NCI-H146 treated with DMSO at 0.1 percent for 48 hours (cell line): ENCODE measurements around the gene RAPGEFL1.
"Not testable (repeated sequence)": the region's sequence is repeated elsewhere in the genome, so short reads cannot be mapped to it uniquely, and the experiment has no call there.

ENCODE experiments used
- DNase-seq: peaks from one replicate; lab custom pipeline; 2025; ENCODE audit not compliant: unreplicated experiment; lab: John Stamatoyannopoulos, UW

RAPGEFL1 gene, protein sequence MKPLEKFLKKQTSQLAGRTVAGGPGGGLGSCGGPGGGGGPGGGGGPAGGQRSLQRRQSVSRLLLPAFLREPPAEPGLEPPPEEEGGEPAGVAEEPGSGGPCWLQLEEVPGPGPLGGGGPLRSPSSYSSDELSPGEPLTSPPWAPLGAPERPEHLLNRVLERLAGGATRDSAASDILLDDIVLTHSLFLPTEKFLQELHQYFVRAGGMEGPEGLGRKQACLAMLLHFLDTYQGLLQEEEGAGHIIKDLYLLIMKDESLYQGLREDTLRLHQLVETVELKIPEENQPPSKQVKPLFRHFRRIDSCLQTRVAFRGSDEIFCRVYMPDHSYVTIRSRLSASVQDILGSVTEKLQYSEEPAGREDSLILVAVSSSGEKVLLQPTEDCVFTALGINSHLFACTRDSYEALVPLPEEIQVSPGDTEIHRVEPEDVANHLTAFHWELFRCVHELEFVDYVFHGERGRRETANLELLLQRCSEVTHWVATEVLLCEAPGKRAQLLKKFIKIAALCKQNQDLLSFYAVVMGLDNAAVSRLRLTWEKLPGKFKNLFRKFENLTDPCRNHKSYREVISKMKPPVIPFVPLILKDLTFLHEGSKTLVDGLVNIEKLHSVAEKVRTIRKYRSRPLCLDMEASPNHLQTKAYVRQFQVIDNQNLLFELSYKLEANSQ

DNA sequence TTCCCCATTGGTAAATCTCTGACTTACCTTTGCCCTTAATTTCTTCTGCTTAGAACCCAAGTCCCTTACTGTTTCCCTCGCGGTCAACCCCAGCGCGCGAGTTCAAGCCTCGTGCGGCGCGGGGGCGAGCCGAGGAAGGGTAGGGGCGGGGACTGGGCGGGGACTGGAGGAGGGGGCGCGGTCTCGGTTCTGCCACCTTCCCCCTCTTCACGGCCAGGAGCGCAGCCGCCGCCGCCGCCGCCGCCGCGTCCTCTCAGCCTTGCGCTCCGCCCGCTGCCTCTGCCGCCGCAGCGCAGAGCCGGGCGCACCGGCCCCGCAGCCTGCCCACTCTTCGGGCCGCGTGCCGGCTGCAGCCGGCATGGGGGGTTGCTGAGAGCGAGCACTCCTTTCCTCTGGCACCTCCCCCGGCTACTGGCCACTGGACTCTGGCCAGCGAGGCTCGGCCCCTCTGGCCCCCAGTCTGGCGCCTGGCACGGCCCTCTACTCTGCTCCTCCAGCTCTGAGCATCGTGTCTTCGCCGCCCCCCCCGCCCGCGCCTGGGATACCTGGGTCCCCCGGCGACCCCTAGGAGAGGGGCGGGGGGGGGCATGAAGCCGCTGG lies at the start of gene RAPGEFL1:
RAPGEFL1 (plus strand) TSS at position 196 of the 600 bp plus-strand sequence; CDS start at position 588, 392 bp downstream.
- peak; percentile 43 for DNase-seq

DNA sequence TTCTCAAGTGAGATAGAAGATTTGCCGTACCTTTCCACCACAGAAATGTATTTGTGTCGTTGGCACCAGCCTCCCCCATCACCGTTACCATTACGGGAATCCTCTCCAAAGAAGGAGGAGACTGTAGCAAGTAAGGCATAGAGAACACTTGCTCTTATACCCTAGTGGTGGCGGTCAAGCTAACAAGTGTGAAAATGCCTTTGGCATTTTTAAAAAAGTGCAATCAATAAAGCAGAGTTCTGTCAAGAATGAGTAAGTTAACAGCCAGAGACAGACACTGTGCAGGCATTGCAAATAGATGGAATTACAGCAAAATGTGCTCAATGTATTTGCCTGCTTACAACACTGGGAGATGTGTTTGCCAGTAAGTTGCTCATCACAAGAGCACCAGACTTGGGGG lies 47.8 kb upstream of the RAPGEFL1 start:
- DNase-seq: no peak

DNA sequence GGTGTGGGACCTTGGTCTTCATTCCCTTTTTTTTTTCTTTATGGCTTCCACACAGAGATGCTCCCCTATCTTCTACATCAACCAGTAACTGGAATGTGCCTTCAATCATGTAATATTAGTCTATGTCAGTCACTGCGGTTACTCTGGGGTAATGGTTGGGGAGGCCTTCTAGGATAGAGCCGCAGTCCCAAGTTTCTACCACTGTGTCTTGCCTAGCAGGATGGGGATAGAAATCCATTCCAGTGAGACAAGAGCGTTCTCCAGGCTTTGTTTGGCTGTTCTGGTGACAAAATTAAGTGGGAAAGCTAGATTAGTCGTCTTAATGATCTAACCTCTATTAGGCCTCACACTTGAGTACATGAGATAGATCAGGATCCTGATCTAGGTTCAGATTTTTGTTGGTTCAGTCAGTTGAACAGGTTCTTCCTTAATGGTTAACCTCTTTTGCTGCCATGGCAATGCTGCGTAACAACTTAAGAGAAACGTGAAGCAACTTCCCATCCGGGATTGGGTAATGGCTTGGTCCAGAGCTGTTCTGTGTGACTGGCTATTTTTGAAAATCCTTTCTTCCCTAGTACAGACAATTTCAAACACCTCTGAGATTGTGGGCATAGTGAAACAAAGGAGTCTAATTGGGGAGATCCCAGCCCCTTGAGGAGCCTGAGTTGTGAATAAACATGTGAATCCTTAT lies 46.8 kb upstream of the RAPGEFL1 start:
- no peak for DNase-seq

DNA sequence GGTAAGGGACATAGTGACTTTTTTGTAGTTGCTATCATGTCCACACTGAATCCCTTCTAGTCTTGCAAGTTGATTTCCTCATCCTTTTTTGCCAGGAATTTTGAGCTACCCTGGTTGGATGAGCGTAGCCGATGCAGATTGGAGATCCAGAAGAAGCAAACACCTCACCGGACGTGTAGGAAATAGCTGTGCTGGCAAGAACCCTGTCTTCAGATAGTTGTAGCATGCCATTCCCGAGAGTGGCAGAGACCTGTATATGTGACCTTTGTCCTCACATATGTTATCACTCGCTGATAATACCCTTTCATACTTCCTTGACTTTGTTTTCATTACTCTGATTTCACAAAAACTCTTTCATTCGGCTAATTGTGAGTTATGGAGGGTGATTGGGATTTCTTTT lies 43.1 kb upstream of the RAPGEFL1 start:
- no peak for DNase-seq

DNA sequence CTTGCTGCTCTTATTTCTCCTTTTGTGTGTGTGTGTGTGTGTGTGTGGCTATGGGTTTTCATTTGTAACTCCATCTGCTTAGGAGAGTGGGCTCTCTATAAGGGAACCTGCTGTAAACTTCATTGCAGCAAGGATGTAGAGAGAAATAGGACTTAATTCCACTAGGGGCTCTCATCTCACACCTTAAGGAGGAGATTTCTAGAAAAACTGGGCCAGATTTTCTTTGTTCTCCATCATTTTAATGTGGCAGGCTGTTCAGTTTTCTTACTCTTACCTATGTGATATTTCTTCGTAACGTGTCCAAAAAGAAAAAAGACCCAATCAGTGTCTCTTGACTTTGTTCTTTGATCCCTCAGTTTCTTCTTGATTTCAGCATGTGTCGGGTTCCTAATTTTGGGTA lies 41.5 kb upstream of the RAPGEFL1 start:
- no peak for DNase-seq

DNA sequence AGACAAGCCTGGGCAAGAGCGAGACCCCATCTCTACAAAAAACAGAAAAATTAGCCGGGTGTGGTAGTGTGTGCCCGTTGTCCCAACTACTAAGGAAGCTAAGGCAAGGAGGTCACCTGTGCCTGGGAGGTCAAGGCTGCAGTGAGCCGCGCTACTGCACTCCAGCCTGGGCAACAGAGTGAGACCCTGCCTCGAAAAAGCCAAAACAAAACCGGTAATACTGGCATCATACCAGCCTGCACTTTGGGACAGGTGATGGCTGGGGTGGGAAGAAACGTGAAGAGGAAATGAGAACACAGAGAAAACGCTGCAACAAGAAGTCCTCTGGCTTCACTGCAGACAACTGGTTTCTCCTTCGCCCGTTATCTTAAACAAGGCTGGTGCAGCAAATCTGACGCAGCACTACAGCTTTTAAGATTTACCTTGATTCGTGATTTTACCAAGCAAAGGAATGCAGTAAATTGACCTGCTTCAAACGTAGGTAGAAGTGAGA lies 37.7 kb upstream of the RAPGEFL1 start:
- DNase-seq: no peak

DNA sequence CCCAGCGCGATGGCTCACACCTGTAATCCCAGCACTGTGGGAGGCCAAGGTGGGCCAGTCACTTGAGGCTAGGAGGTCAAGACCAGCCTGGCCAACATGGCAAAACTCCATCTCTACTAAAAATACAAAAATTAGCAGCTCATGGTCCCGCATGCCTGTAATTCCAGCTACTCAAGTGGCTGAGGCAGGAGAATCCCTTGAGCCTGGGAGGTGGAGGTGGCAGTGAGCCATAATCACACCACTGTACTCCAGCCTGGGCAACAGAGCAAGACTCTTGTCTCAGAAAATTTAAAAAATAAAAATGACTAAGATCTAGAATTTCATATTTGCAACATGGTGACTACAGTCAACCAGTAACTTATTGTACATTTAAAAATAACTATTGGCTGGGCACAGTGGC lies 34.1 kb upstream of the RAPGEFL1 start:
- not testable (repeated sequence) for DNase-seq

DNA sequence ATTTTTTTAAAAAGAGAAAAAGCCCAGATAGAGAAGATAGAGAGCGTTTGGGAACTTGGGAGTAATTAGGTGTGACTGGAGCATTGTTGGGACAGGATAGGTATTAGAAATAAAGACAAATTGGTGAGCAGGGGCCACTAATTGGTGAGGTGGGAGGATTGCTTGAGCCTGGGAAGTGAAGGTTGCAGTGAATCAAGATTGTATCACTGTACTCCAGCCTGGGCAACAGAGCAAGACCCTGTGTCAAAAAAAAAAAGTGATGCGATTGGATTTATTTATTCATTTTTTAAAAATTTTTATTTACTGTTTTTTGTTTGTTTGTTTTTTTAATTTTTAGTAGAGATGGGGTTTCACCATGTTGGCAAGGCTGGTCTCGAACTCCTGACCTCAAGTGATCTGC lies 31.8 kb upstream of the RAPGEFL1 start:
- no peak for DNase-seq

DNA sequence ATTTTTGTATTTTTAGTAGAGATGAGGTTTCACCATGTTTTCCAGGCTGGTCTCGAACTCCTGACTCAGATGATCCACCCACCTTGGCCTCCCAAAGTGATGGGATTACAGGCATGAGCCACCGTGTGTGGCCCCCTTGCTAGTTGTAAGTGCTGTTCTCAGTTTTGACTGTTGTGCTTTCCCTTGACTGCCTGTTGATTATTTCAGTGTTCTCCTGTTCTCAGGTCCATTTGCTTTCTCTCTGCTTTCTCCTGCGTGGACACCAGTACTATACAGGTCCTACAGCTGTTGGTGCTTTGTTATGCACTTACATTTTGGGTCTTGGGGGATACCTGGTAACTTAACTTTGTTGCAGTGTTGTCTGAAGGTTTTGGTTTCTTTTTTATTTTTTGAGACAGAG lies 28.7 kb upstream of the RAPGEFL1 start:
- DNase-seq: no peak

DNA sequence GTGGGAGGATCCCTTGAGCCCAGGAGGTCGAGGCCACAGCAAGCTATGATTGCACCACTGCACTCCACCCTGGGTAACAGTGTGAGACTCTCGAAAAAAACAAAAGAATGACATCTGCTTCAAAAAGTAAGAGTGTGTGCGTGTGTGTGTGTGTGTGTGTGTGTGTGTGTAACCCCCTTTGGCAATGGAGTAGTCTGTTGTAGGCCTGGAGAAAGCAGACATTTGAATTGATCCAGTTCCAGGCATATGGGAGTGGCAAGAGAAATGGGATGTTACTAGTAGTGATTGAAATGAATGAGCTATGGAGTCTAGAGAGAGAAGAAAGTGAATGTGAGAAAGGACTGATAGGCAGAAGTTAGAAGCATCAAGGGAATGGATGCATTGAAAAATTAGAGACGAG lies 27.0 kb upstream of the RAPGEFL1 start:
- no peak for DNase-seq

DNA sequence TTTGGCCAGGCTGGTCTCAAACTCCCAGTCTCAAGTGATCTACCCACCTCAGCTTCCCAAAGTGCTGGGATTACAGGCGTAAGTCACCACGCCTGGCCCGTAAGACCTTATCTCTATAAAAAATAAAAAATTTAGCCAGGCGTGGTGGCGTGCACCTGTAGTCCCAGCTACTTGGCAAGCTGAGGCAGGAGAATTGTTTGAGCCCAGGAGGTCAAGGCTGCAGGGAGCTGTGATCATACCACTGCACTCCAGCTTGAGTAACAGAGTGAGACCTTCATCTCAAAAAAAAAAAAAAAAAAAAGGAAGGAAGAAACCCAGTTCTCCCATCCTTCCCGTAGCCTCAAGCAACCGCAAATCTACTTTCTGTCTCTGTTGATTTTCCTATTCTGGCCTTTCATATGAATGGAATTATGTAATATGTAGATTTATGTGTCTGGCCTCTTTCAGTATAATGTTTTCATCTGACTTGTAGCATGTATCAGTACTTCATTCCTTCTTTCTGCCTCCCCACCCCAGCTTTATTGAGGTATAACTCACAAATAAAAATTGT lies 25.8 kb upstream of the RAPGEFL1 start:
- no peak for DNase-seq

DNA sequence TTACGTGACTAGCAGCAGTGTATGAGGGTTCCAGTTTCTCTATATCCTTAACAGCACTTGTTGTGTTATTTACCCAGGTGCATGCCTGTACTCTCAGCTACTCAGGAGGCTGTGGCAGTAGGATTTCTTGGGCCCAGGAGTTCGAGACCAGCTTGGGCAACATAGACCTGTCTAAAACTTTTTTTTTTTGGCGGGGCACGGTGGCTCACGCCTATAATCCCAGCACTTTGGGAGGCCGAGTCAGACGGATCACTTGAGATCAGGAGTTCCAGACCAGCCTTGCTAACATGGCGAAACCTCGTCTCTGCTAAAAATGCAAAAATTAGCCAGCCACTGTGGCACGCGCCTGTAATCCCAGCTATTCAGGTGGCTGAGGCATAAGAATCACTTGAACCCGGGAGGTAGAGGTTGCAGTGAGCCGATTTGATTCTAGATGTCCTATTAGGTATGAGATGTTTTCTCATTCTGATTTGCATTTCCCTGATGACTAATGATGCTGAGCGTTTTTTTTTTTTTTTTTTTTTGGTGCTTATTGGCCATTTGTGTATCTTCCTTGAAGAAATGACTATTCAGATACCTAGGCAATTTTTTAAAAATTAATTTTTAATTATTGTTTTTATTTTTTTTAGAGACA lies 23.6 kb upstream of the RAPGEFL1 start:
- DNase-seq: no peak

DNA sequence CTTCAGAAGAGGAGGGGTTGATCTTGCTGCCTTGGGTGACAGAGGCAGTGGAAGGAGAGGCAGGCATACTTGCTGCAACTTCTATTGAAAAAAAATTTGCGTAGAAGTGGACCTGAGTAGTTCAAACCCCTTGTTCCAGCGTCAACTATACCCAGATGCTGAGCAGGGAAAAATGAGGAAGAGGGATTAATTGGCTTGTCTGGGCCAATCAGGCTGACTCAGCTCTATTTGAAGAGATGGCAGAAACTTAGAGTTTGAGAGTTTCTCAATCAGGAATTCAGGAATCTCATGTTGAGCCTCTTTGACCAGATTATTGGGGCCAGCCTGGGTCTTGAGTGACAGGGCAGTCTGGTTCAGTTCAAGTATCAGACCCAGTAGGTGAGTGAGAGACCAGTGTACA lies 19.3 kb upstream of the RAPGEFL1 start:
- DNase-seq: no peak

DNA sequence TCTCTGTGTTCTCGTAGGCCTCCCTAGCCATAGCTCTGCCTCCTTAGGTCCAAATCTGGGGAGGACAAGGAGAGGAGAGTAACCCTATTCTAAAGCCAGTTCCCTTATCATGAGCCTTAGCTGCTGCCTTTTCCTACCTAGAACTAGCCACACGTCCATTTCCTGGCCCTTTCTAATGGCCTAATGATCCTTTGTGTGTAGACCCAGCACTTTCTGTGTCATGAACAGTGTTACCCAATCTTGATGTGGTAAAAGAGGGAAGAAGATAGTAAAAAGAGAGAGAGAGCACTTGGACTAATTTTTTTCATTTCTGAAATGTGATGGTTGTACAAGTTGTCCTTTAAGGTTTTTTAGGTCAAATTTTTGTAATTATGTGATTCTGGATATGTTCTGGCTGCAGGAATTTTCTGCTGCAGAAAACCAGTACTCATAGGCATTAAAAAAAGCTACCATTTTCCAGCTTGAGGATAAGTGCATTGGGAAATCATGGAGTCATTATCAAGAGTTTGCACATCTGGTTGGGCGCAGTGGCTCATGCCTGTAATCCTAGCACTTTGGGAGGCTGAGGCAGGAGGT lies 18.7 kb upstream of the RAPGEFL1 start:
- no peak for DNase-seq

DNA sequence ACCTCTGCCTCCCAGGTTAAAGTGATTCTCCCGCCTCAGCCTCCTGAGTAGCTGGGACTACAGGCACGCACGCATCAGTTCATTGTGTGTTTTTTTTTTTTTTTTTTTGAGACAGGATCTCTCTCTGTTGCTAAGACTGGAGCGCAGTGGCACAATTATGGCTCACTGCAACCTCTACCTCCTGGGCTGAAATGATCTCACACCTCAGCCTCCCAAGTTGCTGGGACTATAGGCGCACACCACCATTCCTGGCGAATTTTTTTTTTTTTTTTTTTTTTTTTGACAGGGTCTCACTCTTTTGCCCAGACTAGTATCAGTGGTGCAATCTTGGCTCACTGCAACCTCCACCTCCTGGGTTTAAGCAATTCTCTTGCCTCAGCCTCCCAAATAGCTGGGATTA lies 17.8 kb upstream of the RAPGEFL1 start:
- DNase-seq: no peak

DNA sequence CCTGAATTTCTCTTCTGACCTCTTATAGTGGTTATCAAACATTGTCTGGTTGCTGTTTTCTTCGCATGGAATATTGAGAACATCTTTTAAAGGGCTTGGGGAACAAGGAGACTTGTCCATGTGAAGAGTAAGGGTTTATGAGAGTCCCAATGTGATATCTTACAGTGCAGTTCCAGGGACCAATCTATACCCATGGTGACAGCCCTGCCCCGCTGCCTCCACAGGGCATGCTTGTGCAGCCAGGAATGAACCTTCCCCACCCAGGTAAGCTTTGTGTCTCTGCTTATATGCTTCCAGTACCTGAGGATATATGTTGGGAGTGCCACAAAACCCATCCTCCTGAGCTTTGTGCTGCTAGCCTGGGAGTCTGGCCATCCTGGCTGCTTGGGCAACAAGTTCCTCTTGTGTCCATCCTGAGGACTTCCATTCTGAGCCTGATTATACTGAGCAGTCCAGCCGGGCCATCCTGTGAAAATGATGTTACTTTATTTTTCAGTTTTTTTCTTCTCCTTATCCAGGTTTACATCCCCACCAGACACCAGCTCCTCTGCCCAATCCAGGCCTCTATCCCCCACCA lies 9.5 kb upstream of the RAPGEFL1 start:
- no peak for DNase-seq

DNA sequence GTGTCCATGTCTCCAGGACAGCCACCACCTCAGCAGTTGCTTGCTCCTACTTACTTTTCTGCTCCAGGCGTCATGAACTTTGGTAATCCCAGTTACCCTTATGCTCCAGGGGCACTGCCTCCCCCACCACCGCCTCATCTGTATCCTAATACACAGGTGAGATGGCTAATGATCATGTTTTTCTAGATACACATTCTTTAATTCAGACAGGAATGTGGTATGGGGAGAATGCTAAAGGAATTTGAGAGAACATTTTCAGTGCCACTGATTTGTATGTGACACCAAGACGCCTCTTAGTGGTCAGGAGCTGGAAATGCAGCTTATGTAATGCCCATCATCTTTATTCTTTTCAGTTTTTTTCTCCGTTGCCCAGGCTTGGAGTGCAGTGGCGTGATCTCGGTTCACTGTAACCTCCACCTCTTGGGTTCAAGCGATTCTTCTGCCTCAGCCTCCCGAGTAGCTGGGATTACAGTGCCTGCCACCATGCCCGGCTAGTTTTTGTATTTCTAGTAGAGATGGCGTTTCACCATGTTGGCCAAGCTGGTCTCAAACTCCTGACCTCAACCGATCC lies 8.9 kb upstream of the RAPGEFL1 start:
- DNase-seq: peak; percentile 7

DNA sequence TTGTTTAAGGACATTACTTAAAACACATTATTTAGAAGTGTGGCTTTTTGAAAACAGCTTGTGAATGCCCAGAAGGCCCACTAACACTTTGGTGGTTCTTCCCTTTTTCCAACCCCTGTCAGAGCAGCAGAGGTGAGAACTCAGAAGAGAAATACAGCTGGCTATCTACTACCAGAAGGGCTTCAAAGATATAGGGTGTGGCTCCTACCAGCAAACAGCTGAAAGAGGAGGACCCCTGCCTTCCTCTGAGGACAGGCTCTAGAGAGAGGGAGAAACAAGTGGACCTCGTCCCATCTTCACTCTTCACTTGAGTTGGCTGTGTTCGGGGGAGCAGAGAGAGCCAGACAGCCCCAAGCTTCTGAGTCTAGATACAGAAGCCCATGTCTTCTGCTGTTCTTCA lies 6.9 kb upstream of the RAPGEFL1 start:
- DNase-seq: no peak

DNA sequence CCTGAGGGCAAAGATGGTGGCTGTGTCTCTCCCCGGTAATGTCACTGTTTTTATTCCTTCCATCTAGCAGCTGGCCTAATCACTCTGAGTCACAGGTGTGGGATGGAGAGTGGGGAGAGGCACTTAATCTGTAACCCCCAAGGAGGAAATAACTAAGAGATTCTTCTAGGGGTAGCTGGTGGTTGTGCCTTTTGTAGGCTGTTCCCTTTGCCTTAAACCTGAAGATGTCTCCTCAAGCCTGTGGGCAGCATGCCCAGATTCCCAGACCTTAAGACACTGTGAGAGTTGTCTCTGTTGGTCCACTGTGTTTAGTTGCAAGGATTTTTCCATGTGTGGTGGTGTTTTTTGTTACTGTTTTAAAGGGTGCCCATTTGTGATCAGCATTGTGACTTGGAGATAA lies 5.5 kb upstream of the RAPGEFL1 start:
- DNase-seq: no peak
